SKM-1 treated with dmso at 0.1 percent for 144 hours (cell line): ENCODE measurements around the gene FMNL2.

Source experiments
- DNase-seq: peaks from one replicate; lab custom pipeline; 2025; ENCODE audit not compliant: unreplicated experiment; lab: John Stamatoyannopoulos, UW

Gene FMNL2

DNA sequence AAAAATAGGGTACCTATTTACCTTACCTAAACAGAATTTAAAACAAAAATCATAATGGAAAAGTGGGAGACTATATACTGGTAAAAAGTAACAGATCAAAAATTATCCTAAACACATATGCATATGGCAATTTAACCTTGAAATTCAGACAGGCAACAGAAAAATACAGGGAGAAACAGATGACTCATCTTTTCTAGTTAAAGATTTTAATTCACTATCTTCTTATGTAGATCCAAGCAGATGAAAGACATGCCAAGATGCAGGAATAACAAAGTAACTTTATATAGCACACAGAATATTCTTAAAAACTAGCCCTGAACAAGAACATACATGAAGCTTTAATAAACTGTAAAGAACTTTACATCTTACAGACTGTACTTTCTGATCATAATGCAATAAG lies 351.3 kb downstream of the FMNL2 start:
- DNase-seq: no peak

- DNase-seq: no peak
Measured at GRCh38 chr2:152693033-152693432, 358.1 kb downstream of the FMNL2 start.

GRCh38 chr2:152694161-152694661 lies 359.2 kb downstream of the FMNL2 start:
- no peak for DNase-seq

GRCh38 chr2:152695763-152696162 lies 360.8 kb downstream of the FMNL2 start:
- DNase-seq: no peak

DNA sequence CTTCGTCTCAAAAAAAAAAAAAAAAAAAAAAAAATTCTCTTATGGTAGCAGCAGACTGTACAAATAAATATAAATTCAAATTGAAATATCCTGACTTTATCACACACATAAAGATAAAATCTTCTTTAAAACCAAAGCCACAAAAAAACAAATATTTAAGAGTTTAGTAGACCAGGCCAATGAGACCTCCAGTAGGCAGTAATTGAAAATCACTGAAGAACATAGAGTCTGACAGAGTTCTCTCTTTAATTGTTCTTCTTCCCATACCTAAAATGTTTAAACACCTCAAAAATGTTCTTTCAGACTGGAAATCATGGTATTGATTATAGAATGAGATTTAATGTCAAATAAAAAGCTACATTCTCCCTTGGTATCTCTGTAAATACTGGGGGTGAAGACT lies 361.5 kb downstream of the FMNL2 start:
- no peak for DNase-seq
